Neural cell (in vitro differentiated cells): ENCODE data around the gene SNRNP200. TPM values are rescaled to one million over a fixed set of nuclear protein-coding genes. Genes with fewer than 3 reads are reported as not detected.

Experiments
- H2AFZ ChIP-seq: fragments of 200-600, 300-800 bp; sonication (generic), shearing (Covaris generic); 2 replicates; pipeline ENCODE4 v1.6.0; 2014; ENCODE audit warnings: low read depth, mild to moderate bottlenecking, antibody characterized with exemption, low read length, moderate library complexity
- H3F3A ChIP-seq: fragments of 200-600 bp; shearing (Covaris generic); 2 replicates; pipeline ENCODE4 v1.6.1; 2016; ENCODE audit warnings: mild to moderate bottlenecking, moderate library complexity, mixed read lengths, antibody characterized with exemption, low read length; ENCODE audit not compliant: insufficient read depth, poor library complexity, severe bottlenecking
- H3K27ac ChIP-seq: fragments of 200-600, 300-800 bp; sonication (generic), shearing (Covaris generic); 2 replicates; pipeline ENCODE4 v1.5.1; 2014; ENCODE audit warnings: mild to moderate bottlenecking, low read length, moderate library complexity
- H3K27me3 ChIP-seq: fragments of 300-800, 200-600 bp; sonication (generic), shearing (Covaris generic); 2 replicates; pipeline ENCODE4 v1.6.0; 2014; ENCODE audit warnings: mild to moderate bottlenecking, low read depth, low read length, moderate library complexity; ENCODE audit not compliant: insufficient read depth
- H3K36me3 ChIP-seq: fragments of 300-800, 200-600 bp; sonication (generic), shearing (Covaris generic); 2 replicates; pipeline ENCODE4 v1.5.1; 2014; ENCODE audit warnings: mild to moderate bottlenecking, antibody characterized with exemption, low read length, moderate library complexity; ENCODE audit not compliant: insufficient read depth
- H3K4me2 ChIP-seq: fragments of 300-800, 200-600 bp; sonication (generic), shearing (Covaris generic); 2 replicates; pipeline ENCODE4 v1.6.0; 2014; ENCODE audit warnings: mild to moderate bottlenecking, low read length
- H3K4me3 ChIP-seq: fragments of 300-800, 200-600 bp; sonication (generic), shearing (Covaris generic); 2 replicates; pipeline ENCODE4 v1.5.1; 2014; ENCODE audit warnings: mild to moderate bottlenecking, low read length, moderate library complexity
- H3K79me2 ChIP-seq: fragments of 200-600 bp; shearing (Covaris generic); replicated peaks from 2 replicates; pipeline ENCODE4 v1.6.0; 2014; ENCODE audit warnings: mild to moderate bottlenecking, low read length, moderate library complexity; ENCODE audit not compliant: insufficient read depth
- H3K9ac ChIP-seq: fragments of 300-800, 200-600 bp; sonication (generic), shearing (Covaris generic); 2 replicates; pipeline ENCODE4 v1.6.1; 2016; ENCODE audit warnings: mild to moderate bottlenecking, low read length, mixed read lengths
- H3K9me2 ChIP-seq: fragments of 200-600 bp; shearing (Covaris generic); 2 replicates; pipeline ENCODE4 v1.6.1; 2016; ENCODE audit warnings: mild to moderate bottlenecking, low read length, mixed read lengths; ENCODE audit not compliant: insufficient read depth
- H3K9me3 ChIP-seq: fragments of 200-600, 300-800 bp; sonication (generic), shearing (Covaris generic); 2 replicates; pipeline ENCODE4 v1.6.1; 2016; ENCODE audit warnings: mild to moderate bottlenecking, mixed run types, low read length, moderate library complexity, mixed read lengths
- H4K20me1 ChIP-seq: fragments of 200-600 bp; shearing (Covaris generic); 2 replicates; pipeline ENCODE4 v1.6.1; 2016; ENCODE audit warnings: mild to moderate bottlenecking, mixed run types; ENCODE audit not compliant: insufficient read depth
- CTCF ChIP-seq: fragments of 450-650 bp; IDR thresholded peaks from 2 replicates; pipeline ENCODE4 v1.5.1; 2014; ENCODE audit warnings: antibody characterized with exemption, mild to moderate bottlenecking, moderate library complexity; ENCODE audit not compliant: poor library complexity, severe bottlenecking
- EP300 ChIP-seq: fragments of 450-650 bp; conservative IDR thresholded peaks from 2 replicates; pipeline ENCODE4 v1.6.1; 2014; ENCODE audit warnings: antibody characterized with exemption, mild to moderate bottlenecking, moderate library complexity; ENCODE audit not compliant: poor library complexity, severe bottlenecking
- EZH2 ChIP-seq: fragments of 200-600, 300-800 bp; shearing (Covaris generic), sonication (generic); IDR thresholded peaks from 2 replicates; pipeline ENCODE4 v1.6.1; 2014; ENCODE audit warnings: antibody characterized with exemption, low read length, borderline replicate concordance, mild to moderate bottlenecking; ENCODE audit not compliant: insufficient read depth, poor library complexity, severe bottlenecking
- MXI1 ChIP-seq: fragments of 450-650 bp; conservative IDR thresholded peaks from 2 replicates; pipeline ENCODE4 v1.6.1; 2014; ENCODE audit warnings: antibody characterized with exemption, mild to moderate bottlenecking; ENCODE audit not compliant: poor library complexity, severe bottlenecking
- POLR2AphosphoS5 ChIP-seq: IDR thresholded peaks from 2 replicates; pipeline ENCODE4 v1.6.1; 2012
- RAD21 ChIP-seq: fragments of 450-650 bp; conservative IDR thresholded peaks from 2 replicates; pipeline ENCODE4 v1.6.1; 2014; ENCODE audit warnings: antibody characterized with exemption, mild to moderate bottlenecking, moderate library complexity
- REST ChIP-seq: IDR thresholded peaks from 2 replicates; pipeline ENCODE4 v1.6.1; 2012; ENCODE audit warnings: borderline replicate concordance
- SMC3 ChIP-seq: fragments of 450-650 bp; conservative IDR thresholded peaks from 2 replicates; pipeline ENCODE4 v1.6.1; 2014; ENCODE audit warnings: antibody characterized with exemption, mild to moderate bottlenecking, moderate library complexity; ENCODE audit not compliant: poor library complexity
- TAF1 ChIP-seq: IDR thresholded peaks from 2 replicates; pipeline ENCODE4 v1.6.1; 2012; ENCODE audit warnings: low read depth
- polyA plus RNA-seq: library from polyadenylated mRNA; depleted of rRNA; stranded (reverse); fragments of >200 nt; gene quantifications from 2 replicates; pipeline ENCODE4 v1.2.3, GENCODE V29; 2014

Gene SNRNP200
- polyA plus RNA-seq, 1 donor from 2014 or later = 70.4 TPM

GRCh38 chr2:96320326-96320725 is 15.0 kb upstream of the SNRNP200 start:
- H3K4me3 ChIP-seq = no peak overlapping the region
- no peak overlapping the region for H3K9ac ChIP-seq
- no peak for TF ChIP-seq RAD21
- no peak for TF ChIP-seq EZH2
- H3K4me2 ChIP-seq = no peak overlapping the region
- H3K36me3 ChIP-seq = no peaks in the 10 kb centered on the region
- H3F3A ChIP-seq = no peaks in the 10 kb centered on the region
- no peaks in the 10 kb centered on the region for H4K20me1 ChIP-seq
- no peaks in the 10 kb centered on the region for H3K9me3 ChIP-seq
- H3K9me2 ChIP-seq = no peaks in the 10 kb centered on the region
- H3K79me2 ChIP-seq = no peaks in the 10 kb centered on the region
- peaks cover 42% of the 10 kb centered on the region for H3K27me3 ChIP-seq
- no peak overlapping the region for H2AFZ ChIP-seq
- no peak overlapping the region for H3K27ac ChIP-seq

- H3K9me2 ChIP-seq = no peaks in the 10 kb centered on the region
- H3K4me2 ChIP-seq = no peak overlapping the region
- peaks cover 33% of the 10 kb centered on the region for H3K27me3 ChIP-seq
- H4K20me1 ChIP-seq = no peaks in the 10 kb centered on the region
- H2AFZ ChIP-seq = no peak overlapping the region
- H3K27ac ChIP-seq = no peak overlapping the region
- H3K79me2 ChIP-seq = no peaks in the 10 kb centered on the region
- H3F3A ChIP-seq = no peaks in the 10 kb centered on the region
- no peak overlapping the region for H3K9ac ChIP-seq
- no peaks in the 10 kb centered on the region for H3K36me3 ChIP-seq
- H3K4me3 ChIP-seq = no peak overlapping the region
- H3K9me3 ChIP-seq = no peaks in the 10 kb centered on the region
- no peak for TF ChIP-seq RAD21
- no peak for TF ChIP-seq POLR2AphosphoS5
- TF ChIP-seq EP300 = no peak
- TF ChIP-seq SMC3 = no peak
- no peak for TF ChIP-seq CTCF
- TF ChIP-seq REST = no peak
- TF ChIP-seq MXI1 = no peak
Observed at GRCh38 chr2:96319396-96319795, 14.1 kb upstream of the SNRNP200 start.

- TF ChIP-seq CTCF (no peak), SMC3 (no peak), EZH2 (no peak), EP300 (no peak), TAF1 (no peak), RAD21 (no peak), MXI1 (no peak), POLR2AphosphoS5 (no peak)
- H3K36me3 ChIP-seq = no peaks in the 10 kb centered on the region
- no peak overlapping the region for H3K9ac ChIP-seq
- H3K79me2 ChIP-seq = no peaks in the 10 kb centered on the region
- H3K27me3 ChIP-seq = peaks cover 31% of the 10 kb centered on the region
- no peaks in the 10 kb centered on the region for H3K9me2 ChIP-seq
- no peaks in the 10 kb centered on the region for H3F3A ChIP-seq
- no peaks in the 10 kb centered on the region for H3K9me3 ChIP-seq
- no peaks in the 10 kb centered on the region for H4K20me1 ChIP-seq
- H2AFZ ChIP-seq = no peak overlapping the region
- no peak overlapping the region for H3K27ac ChIP-seq
- no peak overlapping the region for H3K4me2 ChIP-seq
- H3K4me3 ChIP-seq = no peak overlapping the region
Observed at GRCh38 chr2:96318723-96319122, 13.4 kb upstream of the SNRNP200 start.
